DOHH2 (cell line): ENCODE measurements around the gene TRPM2.

Experiments
- H3F3A ChIP-seq: fragments of 200-600 bp; sonication (generic), shearing (Covaris generic); 2 replicates; pipeline ENCODE4 v1.6.0; 2016; ENCODE audit warnings: antibody characterized with exemption, mild to moderate bottlenecking; ENCODE audit not compliant: control insufficient read depth, insufficient read depth
- H3K27ac ChIP-seq: fragments of 200-600 bp; sonication (generic); 2 replicates; pipeline ENCODE4 v1.5.1; 2014; ENCODE audit warnings: low read depth, mild to moderate bottlenecking, low read length, moderate library complexity
- H3K27me3 ChIP-seq: fragments of 200-600 bp; sonication (generic); 2 replicates; pipeline ENCODE4 v1.6.1; 2014; ENCODE audit warnings: mild to moderate bottlenecking, low read length, mixed read lengths; ENCODE audit not compliant: control insufficient read depth
- H3K36me3 ChIP-seq: fragments of 200-600 bp; sonication (generic); 2 replicates; pipeline ENCODE4 v1.6.1; 2014; ENCODE audit warnings: mild to moderate bottlenecking, low read length, moderate library complexity, mixed read lengths; ENCODE audit not compliant: control insufficient read depth
- H3K4me1 ChIP-seq: fragments of 200-600 bp; sonication (generic); 2 replicates; pipeline ENCODE4 v1.6.1; 2014; ENCODE audit warnings: mild to moderate bottlenecking, low read length, mixed read lengths; ENCODE audit not compliant: control insufficient read depth
- H3K4me2 ChIP-seq: fragments of 200-600 bp; sonication (generic); 2 replicates; pipeline ENCODE4 v1.6.0; 2014; ENCODE audit warnings: mild to moderate bottlenecking, low read length, moderate library complexity
- H3K4me3 ChIP-seq: fragments of 200-600 bp; sonication (generic); 2 replicates; pipeline ENCODE4 v1.5.1; 2014; ENCODE audit warnings: mild to moderate bottlenecking, low read length, mixed read lengths
- H3K79me2 ChIP-seq: fragments of 200-600 bp; sonication (generic); 2 replicates; pipeline ENCODE4 v1.6.1; 2014; ENCODE audit warnings: mild to moderate bottlenecking, low read length, mixed read lengths; ENCODE audit not compliant: control insufficient read depth
- H3K9me2 ChIP-seq: fragments of 200-600 bp; sonication (generic); replicated peaks from 2 replicates; pipeline ENCODE4 v1.6.1; 2014; ENCODE audit warnings: mild to moderate bottlenecking, low read length, mixed read lengths; ENCODE audit not compliant: control insufficient read depth
- H3K9me3 ChIP-seq: fragments of 200-600 bp; sonication (generic); 2 replicates; pipeline ENCODE4 v1.6.1; 2014; ENCODE audit warnings: antibody characterized with exemption, low read length, mixed read lengths; ENCODE audit not compliant: control insufficient read depth, insufficient read depth
- H4K20me1 ChIP-seq: fragments of 200-600 bp; sonication (generic); 2 replicates; pipeline ENCODE4 v1.6.0; 2014; ENCODE audit warnings: low read depth, mild to moderate bottlenecking, antibody characterized with exemption, low read length, moderate library complexity; ENCODE audit not compliant: control insufficient read depth, insufficient read depth
- EZH2phosphoT487 ChIP-seq: fragments of 200-600 bp; sonication (generic); IDR thresholded peaks from 2 replicates; pipeline ENCODE4 v1.6.1; 2017; ENCODE audit warnings: borderline replicate concordance, mild to moderate bottlenecking, antibody characterized with exemption, low read length, moderate library complexity, mixed read lengths
- TF ChIP-seq, protein P1 (sequence below): fragments of 200-600 bp; sonication (generic); IDR thresholded peaks from one replicate; pipeline ENCODE4 v1.5.1; 2014; ENCODE audit warnings: antibody characterized with exemption, mild to moderate bottlenecking, low read depth, low read length; ENCODE audit not compliant: poor library complexity, severe bottlenecking

Gene TRPM2

GRCh38 chr21:44329086-44329889 lies 24.1 kb upstream of the TRPM2 start:
- Histone ChIP-seq H4K20me1 (peaks cover 6% of the 10 kb centered on the region; the same call in 1 of the 2 replicates), H3K9me3 (no peaks in the 10 kb centered on the region), H3K36me3 (peaks cover 30% of the 10 kb centered on the region), H3K27me3 (no peaks in the 10 kb centered on the region), H3K4me1 (peaks cover 3% of the 10 kb centered on the region; the same call in 1 of the 2 replicates), H3F3A (peaks cover 3% of the 10 kb centered on the region; the same call in 1 of the 2 replicates), H3K4me3 (no peak overlapping the region), H3K79me2 (no peaks in the 10 kb centered on the region), H3K27ac (no peak overlapping the region), H3K9me2 (no peaks in the 10 kb centered on the region), H3K4me2 (no peak overlapping the region)
- TF ChIP-seq, protein P1, sequence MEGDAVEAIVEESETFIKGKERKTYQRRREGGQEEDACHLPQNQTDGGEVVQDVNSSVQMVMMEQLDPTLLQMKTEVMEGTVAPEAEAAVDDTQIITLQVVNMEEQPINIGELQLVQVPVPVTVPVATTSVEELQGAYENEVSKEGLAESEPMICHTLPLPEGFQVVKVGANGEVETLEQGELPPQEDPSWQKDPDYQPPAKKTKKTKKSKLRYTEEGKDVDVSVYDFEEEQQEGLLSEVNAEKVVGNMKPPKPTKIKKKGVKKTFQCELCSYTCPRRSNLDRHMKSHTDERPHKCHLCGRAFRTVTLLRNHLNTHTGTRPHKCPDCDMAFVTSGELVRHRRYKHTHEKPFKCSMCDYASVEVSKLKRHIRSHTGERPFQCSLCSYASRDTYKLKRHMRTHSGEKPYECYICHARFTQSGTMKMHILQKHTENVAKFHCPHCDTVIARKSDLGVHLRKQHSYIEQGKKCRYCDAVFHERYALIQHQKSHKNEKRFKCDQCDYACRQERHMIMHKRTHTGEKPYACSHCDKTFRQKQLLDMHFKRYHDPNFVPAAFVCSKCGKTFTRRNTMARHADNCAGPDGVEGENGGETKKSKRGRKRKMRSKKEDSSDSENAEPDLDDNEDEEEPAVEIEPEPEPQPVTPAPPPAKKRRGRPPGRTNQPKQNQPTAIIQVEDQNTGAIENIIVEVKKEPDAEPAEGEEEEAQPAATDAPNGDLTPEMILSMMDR = no peak
- TF ChIP-seq EZH2phosphoT487 = no peak

DNA sequence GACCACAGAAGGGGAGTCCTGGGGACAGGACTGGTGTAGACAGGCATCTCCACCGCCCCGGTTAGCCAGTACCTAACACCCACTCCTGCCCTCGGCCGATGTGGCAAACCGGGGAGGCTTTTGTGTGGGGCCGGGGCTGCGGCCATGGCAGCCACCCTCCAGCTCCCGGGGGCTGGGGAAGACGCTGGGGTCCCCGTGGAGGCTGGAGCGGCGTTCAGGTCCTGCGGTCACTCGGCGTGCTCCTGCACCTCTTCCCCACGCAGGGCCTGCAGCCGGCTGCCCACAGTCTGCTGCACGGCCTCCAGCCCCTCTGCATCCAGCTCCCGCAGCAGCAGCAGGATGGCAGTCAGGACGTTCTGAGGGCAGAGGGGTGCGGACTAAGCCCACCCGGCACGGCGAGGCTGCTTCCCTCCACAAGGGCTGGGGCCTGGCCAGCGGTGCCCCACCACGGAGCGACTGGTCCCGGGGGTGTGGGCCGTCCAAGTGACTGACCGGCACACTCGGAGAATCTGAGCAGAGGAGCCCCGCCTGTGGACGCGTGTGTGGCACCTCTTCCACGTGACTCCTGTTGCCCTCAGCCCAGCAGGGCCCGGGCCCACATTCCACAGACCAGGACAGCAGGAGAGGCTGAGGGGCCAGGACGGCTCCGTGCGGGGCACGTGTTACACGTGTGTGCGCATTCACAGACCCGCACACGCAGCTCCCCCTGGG lies 23.3 kb upstream of the TRPM2 start:
- Histone ChIP-seq H3K9me2 (no peaks in the 10 kb centered on the region), H3K9me3 (no peaks in the 10 kb centered on the region), H4K20me1 (peaks cover 6% of the 10 kb centered on the region; the same call in 1 of the 2 replicates), H3K79me2 (no peaks in the 10 kb centered on the region), H3K36me3 (peaks cover 22% of the 10 kb centered on the region), H3K4me2 (no peak overlapping the region), H3K4me1 (peaks cover 3% of the 10 kb centered on the region; the same call in 1 of the 2 replicates), H3K4me3 (no peak overlapping the region), H3K27ac (no peak overlapping the region), H3K27me3 (no peaks in the 10 kb centered on the region), H3F3A (peaks cover 3% of the 10 kb centered on the region; the same call in 1 of the 2 replicates)
- TF ChIP-seq, protein P1 = no peak
- TF ChIP-seq EZH2phosphoT487 = no peak

GRCh38 chr21:44330698-44331097 lies 22.7 kb upstream of the TRPM2 start:
- H3F3A ChIP-seq = peaks cover 3% of the 10 kb centered on the region; the same call in 1 of the 2 replicates
- no peak overlapping the region for H3K4me3 ChIP-seq
- TF ChIP-seq, protein P1 = no peak
- no peak for TF ChIP-seq EZH2phosphoT487
- H4K20me1 ChIP-seq = peaks cover 6% of the 10 kb centered on the region; the same call in 1 of the 2 replicates
- H3K4me2 ChIP-seq = no peak overlapping the region
- H3K9me2 ChIP-seq = no peaks in the 10 kb centered on the region
- no peaks in the 10 kb centered on the region for H3K27me3 ChIP-seq
- peaks cover 16% of the 10 kb centered on the region for H3K36me3 ChIP-seq
- no peaks in the 10 kb centered on the region for H3K9me3 ChIP-seq
- H3K4me1 ChIP-seq = peaks cover 3% of the 10 kb centered on the region; the same call in 1 of the 2 replicates
- H3K27ac ChIP-seq = no peak overlapping the region
- no peaks in the 10 kb centered on the region for H3K79me2 ChIP-seq
